Neutrophil (primary cell): ENCODE data around the gene DHFR2.
"Not testable (repeated sequence)": the region's sequence is repeated elsewhere in the genome, so short reads cannot be mapped to it uniquely, and the experiment has no call there.

Experiments used
- H3K27ac ChIP-seq: fragments of 200-600 bp; sonication (generic); 2 replicates; pipeline ENCODE4 v1.5.1; 2016; ENCODE audit warnings: mild to moderate bottlenecking, moderate library complexity
- H3K27me3 ChIP-seq: fragments of 200-600 bp; sonication (generic); 2 replicates; pipeline ENCODE4 v1.6.0; 2016; ENCODE audit warnings: mild to moderate bottlenecking
- H3K36me3 ChIP-seq: fragments of 200-600 bp; sonication (generic); 2 replicates; pipeline ENCODE4 v1.5.1; 2017
- H3K4me1 ChIP-seq, 2 experiments: fragments of 200-600 bp in 1 of 2; sonication (generic) in 1 of 2; 1 replicate in 1 of 2; 2 replicates in 1 of 2; pipeline versions ENCODE4 v1.5.1 to v1.6.1; 2013 to 2016; ENCODE audit warnings: low read depth in 1 of 2, low read length in 1 of 2, mild to moderate bottlenecking in 1 of 2, moderate library complexity in 1 of 2; ENCODE audit not compliant: control insufficient read depth in 1 of 2, insufficient read depth in 1 of 2
- H3K4me3 ChIP-seq, 2 experiments: fragments of 200-600 bp in 1 of 2; sonication (generic) in 1 of 2; 1 replicate in 1 of 2; 2 replicates in 1 of 2; pipeline ENCODE4 v1.5.1; 2013 to 2016; ENCODE audit warnings: low read depth in 1 of 2, low read length in 1 of 2, mild to moderate bottlenecking in 1 of 2, moderate library complexity in 1 of 2
- H3K9me3 ChIP-seq: fragments of 200-600 bp; sonication (generic); 2 replicates; pipeline ENCODE4 v1.5.1; 2016
- CTCF ChIP-seq: fragments of 200-600 bp; sonication (generic); IDR thresholded peaks from 2 replicates; pipeline ENCODE4 v1.5.1; 2016; ENCODE audit warnings: antibody characterized with exemption

DHFR2 gene

GRCh38 chr3:94062513-94063404 lies at the start of gene DHFR2, which contains the start of gene NSUN3:
TSS of gene DHFR2 (minus strand) at chr3:94062916. CDS start at chr3:94061511, 1,405 bp downstream.
TSS of gene NSUN3 (plus strand) at chr3:94063061. CDS start at chr3:94063127, 66 bp downstream.
- Histone ChIP-seq H3K4me1 (peaks cover 27% of the 10 kb centered on the region in 2 experiments), H3K4me3 (peak within 1 kb of the TSS; percentile 74 to 89), H3K27me3 (no peaks in the 10 kb centered on the region), H3K9me3 (no peaks in the 10 kb centered on the region), H3K36me3 (peaks cover 10% of the 10 kb centered on the region), H3K27ac (peak within 1 kb of the TSS; percentile 96)
- TF ChIP-seq CTCF = no peak

GRCh38 chr3:94110854-94111253 lies 48.1 kb upstream of the DHFR2 start:
- TF ChIP-seq CTCF = no peak
- no peaks in the 10 kb centered on the region for H3K27me3 ChIP-seq

GRCh38 chr3:94110232-94110631 lies 47.5 kb upstream of the DHFR2 start:
- not testable (repeated sequence) for H3K4me1 ChIP-seq, H3K9me3 ChIP-seq, H3K27me3 ChIP-seq, H3K27ac ChIP-seq, H3K4me3 ChIP-seq
- peaks cover 25% of the 10 kb centered on the region for H3K36me3 ChIP-seq

More at GRCh38 chr3:94110854-94111253, 48.1 kb upstream of the DHFR2 start:
- Histone ChIP-seq H3K36me3 (peaks cover 25% of the 10 kb centered on the region), H3K9me3 (no peaks in the 10 kb centered on the region), H3K4me1 (no peaks in the 10 kb centered on the region), H3K4me3 (no peak overlapping the region), H3K27ac (no peak overlapping the region)

GRCh38 chr3:94106268-94106667 lies 43.6 kb upstream of the DHFR2 start:
- H3K9me3 ChIP-seq = no peaks in the 10 kb centered on the region

GRCh38 chr3:94101860-94102259 lies 39.1 kb upstream of the DHFR2 start:
- Histone ChIP-seq H3K4me1 (peaks cover 24 to 26% of the 10 kb centered on the region in 2 experiments), H3K9me3 (no peaks in the 10 kb centered on the region), H3K4me3 (no peak overlapping the region), H3K36me3 (peaks cover 10% of the 10 kb centered on the region), H3K27ac (no peak overlapping the region), H3K27me3 (no peaks in the 10 kb centered on the region)
- no peak for TF ChIP-seq CTCF

More at GRCh38 chr3:94106268-94106667, 43.6 kb upstream of the DHFR2 start:
- peaks cover 26% of the 10 kb centered on the region for H3K36me3 ChIP-seq
- TF ChIP-seq CTCF = no peak
- no peak overlapping the region for H3K27ac ChIP-seq
- no peak overlapping the region for H3K4me3 ChIP-seq
- H3K27me3 ChIP-seq = no peaks in the 10 kb centered on the region
- no peaks in the 10 kb centered on the region for H3K4me1 ChIP-seq

GRCh38 chr3:94099311-94099710 lies 36.6 kb upstream of the DHFR2 start:
- H3K27ac ChIP-seq = peak overlapping the region; percentile 75
- no peaks in the 10 kb centered on the region for H3K9me3 ChIP-seq
- no peaks in the 10 kb centered on the region for H3K27me3 ChIP-seq
- H3K4me3 ChIP-seq = peak overlapping the region in 1 of 2 experiments; percentile 5
- peaks cover 30% of the 10 kb centered on the region for H3K36me3 ChIP-seq
- TF ChIP-seq CTCF = no peak
- peaks cover 24 to 26% of the 10 kb centered on the region in 2 experiments for H3K4me1 ChIP-seq
